NOMO-1 treated with dmso at 0.1 percent for 144 hours (cell line): ENCODE data around the gene JADE1.
A peak's percentile ranks its signal among the peaks of the same experiment; 100 is the strongest.

Experiments used
- DNase-seq: peaks from one replicate; lab custom pipeline; 2025; ENCODE audit not compliant: unreplicated experiment; lab: John Stamatoyannopoulos, UW

JADE1 gene

DNA sequence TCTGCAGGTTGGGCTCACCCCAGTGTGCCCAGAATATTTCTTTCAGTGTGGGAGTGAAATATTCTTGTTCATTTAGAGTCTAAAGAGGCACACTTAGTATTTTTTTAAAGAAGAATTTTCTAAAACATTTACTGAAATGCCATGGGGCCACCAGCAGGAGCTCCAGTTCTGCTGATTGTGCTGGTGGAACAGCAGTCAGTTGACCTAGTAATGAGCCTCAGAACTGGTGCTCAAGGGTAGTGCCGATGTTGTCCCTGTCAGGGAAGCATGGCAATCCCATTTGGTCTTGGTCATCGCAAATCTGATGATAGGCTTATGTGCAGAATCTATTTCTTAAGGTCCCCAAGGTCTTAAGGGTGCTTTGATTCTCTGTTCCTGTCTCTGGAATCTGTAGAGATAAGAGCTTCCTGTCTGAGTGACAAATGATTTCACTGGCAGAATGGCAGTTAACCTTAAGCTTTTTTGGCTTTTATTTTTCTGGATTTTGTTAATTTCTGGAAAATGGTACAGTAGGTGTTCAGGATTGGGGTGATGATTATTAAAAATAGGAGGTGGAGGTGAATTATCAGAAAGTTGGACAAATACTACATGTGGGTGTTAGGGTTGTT, 31.3 kb downstream of the JADE1 start:
- DNase-seq: no peak

DNA sequence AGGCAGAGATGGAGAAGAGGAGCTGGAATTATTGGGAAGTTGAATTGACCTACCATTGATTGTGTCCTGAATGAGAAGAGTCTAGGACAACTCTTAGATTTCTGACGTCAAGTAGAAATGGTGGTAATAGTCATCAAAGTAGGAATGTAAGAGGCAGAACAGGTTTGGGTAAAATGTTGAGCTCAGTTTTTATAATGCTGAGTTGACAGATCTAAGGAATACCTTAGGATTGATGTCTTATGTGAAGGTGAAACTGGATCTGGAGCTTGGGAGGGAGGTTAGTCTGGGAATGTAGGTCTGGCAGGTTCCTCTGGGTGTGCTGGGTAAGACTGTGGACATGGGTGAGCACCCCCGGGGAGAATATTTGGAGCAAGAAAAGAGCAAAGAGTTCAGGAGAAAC, 31.9 kb downstream of the JADE1 start:
- no peak for DNase-seq

DNA sequence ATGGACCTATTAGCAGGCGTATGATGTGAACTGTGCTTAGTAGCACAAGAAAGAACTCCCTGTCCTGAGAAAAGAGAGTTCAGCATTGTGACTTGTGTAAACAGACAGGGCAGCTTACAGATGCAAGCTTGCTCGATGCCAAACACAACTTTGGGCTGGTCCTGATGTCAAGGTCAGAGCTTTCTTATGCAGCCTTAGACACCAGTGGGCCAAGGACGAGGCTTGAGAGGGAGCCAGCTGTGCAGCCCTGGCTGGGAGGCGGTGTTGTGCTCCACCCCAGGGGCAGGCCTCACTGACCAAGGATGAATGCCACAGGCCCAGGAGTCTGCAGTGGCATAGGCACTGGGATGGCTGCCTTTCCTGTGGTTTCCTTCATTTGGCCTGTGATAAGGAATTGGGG, 35.4 kb downstream of the JADE1 start:
- no peak for DNase-seq

DNA sequence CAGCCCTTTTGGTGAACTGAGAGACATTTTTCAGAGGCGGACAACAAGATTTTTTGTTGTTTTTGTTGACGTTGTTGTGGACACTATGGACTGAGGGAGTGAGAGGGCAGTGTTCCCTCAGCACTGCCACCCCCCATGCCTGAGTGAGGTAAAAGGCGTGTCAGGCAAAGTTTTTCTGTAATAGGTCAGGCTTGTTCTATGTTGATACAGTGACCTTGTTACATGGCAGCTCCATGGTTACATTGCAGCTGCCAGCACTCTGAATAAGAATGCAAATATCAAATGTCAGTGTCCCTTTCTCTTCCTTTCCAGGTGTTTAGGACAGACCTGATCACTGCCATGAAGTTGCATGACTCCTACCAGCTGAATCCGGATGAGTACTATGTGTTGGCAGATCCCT, 36.6 kb downstream of the JADE1 start:
- DNase-seq: no peak

DNA sequence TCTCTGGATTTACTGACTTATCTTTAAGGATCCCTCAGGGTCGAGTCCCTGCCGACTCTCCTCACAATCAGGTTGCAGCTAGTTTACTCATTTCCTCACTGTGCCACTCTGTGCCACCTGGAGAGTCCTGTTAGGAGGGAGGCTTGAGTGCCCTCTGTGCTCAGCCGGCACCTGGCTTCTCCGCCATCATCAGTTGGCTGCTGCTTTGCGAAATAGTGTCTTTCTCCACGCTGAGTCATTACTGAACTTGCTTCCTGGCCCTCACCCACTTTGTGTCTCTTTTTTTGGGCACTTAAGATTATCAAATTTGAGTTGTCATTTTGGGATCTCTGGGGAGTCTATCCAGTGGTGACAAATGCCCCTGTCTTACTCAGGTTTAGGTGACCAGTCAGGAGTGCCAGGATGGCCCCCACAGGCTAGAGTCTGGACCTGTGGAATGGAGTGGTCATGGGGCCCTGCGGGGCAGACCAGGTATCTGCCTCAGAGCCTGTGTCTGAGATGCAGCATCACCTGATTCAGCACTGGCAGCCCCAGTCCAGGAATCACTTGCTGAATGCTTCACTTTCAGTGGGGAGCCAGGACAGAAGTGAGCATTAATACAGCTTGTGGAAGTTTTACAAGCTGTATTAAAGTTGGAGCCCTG, 37.7 kb downstream of the JADE1 start:
- peak; percentile 52 for DNase-seq

DNA sequence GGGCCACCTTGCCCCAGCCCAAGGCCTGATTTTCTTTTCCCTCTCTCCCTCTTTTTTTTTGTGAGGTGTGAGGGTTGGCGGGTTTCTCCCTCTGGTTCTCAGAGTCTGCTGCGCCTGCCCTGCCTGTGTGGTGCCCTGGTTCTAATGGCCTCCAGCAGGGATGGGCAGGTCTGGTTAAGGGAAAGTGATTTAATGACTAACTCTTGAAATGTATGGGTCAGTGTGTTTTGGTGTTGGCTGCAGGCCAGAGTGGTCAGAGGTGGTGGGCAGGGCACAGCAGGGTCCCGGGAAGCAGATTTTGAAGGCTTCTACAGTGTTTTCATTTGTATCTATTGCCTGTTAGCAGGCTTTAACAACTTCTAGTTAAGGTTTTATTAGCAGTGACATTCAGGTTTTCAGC, 39.0 kb downstream of the JADE1 start:
- no peak for DNase-seq

DNA sequence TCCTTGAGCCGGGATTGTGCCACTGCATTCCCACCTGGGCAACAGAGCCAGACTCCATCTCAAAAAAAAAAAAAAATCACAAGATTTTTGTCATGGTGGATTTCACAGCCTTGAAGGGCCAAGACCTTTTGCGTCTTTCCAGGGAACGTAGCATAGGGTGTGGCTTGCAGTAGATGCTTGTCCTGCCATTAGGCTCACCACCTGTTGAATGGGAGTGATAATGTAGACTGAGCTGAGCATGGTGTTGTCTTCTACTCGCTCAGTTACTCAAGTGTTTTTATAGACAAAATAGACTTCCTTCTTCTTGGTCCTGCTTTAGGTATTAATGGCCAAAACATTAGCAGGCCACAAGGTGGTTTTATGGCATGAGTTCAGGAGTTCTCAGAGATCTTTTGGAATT, 40.8 kb downstream of the JADE1 start:
- DNase-seq: no peak

DNA sequence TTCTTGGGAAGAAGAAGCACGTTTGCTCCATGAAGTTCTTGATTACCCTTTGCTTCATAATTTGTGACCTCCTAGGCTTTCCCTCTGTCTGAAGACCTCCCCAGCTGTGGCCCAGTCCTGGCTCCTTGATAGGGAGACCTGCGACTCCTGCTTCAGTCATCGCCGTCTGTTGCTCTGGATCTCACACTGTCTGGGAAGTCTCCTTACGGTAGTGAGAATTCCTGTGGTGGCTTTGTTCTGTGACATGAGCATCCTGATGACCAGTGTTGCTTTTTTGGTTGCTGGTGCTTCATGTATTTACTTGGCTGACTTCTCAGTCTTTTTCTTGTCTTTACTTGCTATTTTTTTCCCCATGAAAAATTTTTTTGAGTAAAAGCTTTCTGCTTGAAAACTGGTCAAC, 44.2 kb downstream of the JADE1 start:
- no peak for DNase-seq

DNA sequence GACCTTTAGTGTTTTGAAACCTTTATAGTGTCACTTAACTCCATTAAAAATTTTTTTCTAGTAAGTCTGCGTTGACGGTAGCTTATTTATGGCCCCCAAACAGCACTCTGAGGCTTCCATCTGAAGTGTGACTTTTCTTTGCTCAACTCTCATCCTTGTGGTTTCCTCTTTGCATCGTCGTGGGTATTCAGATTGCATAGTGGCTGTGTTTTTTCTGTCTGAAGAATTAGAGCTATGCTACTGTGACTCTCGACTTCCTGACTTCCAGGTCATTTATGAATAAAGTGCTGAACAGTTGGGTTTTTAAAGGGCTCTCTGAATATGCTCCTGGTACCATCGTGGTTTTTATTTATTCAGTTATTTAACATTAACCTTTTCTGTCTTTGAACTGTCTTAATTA, 44.9 kb downstream of the JADE1 start:
- peak; percentile 64 for DNase-seq

DNA sequence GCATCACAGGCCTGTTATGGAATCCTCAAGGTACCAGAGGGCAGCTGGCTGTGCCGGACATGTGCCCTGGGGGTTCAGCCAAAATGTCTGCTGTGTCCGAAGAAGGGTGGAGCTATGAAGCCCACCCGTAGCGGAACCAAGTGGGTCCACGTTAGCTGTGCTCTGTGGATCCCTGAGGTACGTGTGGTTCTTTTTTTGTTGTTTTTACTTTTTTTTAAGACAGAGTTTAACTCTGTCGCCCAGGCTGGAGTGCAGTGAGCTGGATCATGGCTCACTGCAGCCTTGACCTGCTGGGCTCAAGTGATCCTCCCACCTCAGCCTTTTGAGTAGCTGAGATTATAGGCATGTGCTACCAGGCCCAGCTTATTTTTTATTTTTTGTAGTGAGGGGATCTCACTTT, 46.1 kb downstream of the JADE1 start:
- DNase-seq: no peak

DNA sequence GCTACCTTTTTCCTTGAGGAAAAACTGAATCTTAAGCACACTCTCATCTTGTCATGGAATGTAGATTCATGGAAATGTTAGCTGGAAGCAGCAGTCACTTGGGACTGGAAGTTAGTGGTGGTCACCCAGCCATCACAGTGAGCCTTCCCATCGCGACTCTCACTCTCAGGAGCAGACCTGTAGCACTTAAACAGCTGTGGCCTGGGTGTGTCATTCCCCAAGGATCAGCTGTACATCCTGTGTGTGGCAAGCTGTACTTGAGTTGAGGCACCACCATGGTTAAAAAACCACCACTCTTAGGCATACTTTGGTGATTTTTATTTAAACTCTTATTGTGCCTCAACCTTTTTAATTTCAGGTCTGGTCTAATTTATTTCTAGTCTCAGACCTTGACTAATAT, 46.7 kb downstream of the JADE1 start:
- DNase-seq: no peak

DNA sequence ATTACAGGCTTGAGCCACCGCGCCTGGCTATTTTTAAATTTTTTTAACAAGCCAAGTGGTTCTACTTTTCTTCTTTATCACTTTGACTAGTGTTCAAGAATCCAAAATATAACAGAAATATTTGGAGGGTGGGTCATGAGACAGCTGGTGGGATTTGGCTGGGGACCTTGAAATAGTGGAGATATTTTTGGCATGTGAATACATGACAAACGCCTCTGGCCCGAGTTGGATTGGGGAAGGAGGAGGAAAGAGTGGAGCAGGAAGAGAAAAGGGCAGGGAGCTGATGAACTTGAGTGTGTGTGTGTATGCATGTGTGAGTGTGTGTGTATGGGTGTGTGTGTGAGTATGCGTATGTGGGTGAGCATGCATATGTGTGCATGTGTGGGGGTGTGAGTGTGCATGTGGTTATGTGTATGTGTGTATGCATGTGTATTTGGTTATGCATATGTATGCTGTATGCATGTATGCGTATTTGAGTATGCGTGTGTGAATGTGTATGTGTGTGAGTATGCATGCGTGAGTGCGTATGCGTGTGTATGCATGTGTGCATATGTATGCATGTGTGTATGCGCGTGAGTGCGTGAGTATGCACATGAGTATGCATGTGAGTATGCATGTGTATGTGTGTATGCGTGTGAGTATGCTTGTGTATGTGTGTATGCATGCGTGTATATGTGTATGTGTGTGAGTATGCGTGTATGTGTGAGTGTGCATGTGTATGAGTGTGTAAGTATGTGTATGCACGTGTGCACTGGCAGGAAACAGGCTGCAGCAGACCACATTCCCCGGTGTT, 49.6 kb downstream of the JADE1 start:
- no peak for DNase-seq

DNA sequence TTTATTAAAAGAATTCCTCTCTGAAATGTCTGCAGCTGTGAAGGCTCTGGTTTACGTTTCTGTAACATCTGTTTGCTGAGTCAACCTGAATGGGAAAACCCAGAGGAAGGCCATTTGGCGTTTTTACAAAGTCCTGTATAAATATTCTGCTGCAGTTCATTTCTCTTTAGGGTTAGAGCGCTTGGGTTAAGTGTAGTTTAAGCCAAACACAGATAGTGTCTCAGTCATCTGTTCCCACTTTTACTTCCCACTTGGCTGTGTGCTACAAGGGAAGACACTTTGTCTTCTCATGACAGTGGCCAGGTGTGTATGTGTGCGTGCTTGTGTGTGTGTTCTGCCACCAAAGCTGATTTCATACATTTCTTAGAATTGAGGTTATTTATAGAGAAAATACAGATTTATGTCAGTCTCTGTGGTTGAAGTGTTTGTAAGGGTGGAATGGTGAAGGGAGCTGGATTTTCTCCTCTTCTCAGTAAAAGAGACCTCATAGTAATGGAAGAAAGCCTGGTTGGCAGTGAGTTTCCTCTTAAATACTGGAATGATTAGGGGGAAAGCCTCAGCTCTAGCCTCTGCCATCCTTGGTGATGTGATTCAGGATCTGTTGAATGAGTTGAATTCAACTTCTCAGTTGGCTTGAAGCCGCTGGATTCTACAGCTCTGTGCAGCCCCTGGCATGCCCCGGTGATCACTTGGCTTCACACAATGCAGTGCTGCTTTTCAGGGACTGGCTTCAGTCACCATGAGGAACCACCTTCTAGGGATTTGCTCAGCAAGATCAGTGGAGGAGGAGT, 50.6 kb downstream of the JADE1 start:
- DNase-seq: no peak

DNA sequence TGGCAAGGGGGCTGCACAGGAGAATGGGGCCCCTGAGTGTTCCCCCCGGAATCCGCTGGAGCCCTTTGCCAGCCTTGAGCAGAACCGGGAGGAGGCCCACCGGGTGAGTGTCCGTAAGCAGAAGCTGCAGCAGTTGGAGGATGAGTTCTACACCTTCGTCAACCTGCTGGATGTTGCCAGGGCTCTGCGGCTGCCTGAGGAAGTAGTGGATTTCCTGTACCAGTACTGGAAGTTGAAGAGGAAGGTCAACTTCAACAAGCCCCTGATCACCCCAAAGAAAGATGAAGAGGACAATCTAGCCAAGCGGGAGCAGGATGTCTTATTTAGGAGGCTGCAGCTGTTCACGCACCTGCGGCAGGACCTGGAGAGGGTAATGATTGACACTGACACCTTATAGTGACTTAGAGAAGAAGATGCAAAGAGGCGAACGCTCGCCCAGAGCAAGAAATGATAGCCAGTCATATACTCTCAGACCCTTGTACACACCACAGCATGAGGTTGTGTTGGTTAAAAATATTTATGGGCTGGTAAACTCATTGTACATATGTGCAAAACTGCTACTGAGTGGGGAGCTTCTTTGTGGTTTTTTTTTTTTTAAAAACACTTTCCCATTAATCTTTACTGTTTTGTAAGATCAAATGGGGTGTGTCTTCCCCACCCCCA, 52.5 kb downstream of the JADE1 start:
- no peak for DNase-seq

DNA sequence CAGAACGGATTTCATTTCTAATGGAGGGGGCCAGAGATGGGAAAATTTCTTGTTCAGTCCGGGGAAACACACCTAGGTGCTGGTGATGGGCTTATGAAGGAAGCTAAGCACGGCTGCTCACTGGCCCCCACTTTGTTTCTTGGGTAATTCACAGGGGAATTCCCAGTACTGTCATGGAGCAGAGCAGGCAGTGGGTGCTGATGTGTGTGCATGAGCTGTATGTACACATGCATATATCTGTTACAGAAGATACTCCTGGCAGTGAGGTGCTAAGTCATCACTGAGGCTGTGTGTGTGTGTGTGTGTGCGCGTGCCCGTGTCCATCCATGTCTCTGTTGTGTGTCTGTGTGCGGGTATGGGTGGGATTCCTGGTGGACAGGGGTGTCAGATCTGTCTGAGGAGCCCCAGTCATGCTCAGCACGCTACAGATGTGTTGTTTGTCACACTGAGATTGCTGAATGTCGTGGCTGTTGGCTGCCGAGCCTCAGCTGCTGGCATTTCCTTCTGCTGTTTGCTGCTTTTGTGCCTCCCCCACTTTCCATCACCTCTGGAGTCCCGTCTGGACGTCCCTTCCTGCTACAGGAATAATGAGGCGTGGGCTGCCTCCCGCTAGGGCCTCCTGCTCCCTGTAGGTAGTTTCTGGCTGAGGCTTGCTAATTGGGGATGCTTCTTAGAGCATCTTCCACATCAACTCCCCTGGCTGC, 53.3 kb downstream of the JADE1 start:
- no peak for DNase-seq

DNA sequence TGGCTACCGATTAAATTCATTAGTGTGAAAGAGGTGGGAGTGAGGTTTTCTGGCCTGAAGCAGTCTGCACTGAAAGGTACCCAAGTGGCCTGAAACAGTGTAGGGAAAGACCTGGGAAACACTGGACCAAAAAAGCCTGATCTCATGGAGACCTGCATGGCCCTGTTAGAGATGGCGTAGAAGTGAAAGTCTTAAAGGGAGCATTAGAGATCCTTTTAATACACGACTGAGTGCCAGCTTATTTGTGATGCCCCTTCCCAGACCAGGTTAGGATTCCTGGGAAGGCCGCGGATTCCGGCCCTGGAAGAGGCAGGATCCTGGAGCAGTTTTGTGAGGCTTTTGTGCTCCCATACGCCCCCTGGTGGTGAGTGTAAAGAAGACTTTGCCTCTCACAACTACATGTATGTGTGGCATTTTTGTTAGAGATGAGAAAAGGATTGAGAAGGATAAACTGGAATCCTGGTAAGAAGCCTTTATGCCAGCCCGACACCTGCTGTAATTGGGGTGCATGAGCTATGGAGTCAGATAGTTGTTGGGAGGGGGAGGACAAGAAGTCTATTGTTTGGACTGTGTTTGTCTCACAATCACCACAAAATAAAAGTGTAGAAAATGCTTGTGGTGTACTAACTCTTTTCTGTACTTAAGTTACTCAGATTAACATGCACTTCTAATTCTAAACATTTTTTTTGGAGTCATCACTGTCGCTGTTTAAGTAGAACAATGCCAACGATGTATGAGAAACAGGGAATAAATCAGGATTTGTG, 54.0 kb downstream of the JADE1 start:
- no peak for DNase-seq

DNA sequence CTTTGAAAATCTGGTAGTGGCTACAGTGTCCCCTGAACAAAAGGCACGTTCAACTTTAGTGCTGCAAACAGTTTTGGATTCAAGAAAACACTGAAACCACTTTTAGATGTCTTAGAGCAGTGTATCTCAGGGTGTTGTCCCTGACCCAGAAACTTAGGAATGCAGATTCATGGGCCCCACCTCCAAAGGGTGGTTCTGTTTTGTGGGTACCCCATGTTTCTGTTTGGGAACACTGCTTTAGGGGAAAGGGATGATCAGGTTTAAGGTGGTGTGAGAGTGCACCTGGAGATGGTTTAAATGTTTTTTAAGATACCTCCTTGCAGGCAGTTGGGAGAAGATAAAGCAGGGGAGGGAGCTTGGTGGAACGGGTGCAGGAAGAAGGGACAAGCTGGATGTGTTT, 55.6 kb downstream of the JADE1 start:
- no peak for DNase-seq

DNA sequence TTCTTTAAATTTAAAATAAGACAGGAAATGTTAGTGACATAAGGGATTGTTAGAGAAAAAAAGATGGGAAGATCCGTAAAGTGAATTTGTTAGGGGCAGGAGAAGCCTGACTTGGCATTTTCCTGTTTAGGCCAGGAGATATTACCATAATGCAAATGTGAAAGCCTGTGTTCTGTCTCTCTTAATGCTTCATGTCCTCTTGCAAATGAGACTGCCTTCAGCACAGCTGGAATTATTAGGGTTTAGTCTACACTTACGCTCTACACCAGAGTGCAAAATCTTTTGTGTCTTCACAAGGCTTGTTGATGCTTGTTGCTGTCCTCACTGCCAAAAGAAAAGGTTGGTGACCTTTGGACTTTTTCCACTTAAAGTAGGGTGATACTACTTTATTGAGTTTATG, 56.8 kb downstream of the JADE1 start:
- no peak for DNase-seq

DNA sequence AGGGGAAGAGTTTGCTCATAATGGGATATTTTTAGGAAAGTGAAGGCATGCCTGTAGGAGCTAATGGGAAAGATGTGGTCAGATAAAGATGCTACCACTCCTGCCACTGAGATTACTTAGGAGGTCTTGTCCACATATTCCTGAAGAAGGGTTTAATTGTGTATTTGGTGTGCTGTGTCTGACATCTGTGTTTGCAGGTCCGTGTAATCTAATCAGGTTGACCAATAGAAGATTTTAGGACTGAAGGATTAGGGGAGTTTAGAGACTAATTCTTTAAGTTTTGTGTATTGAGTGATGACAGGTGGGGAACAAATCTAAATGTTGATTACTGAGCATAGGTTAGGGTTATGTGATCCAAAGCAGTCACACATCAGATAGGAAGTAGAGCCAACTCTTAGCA, 57.2 kb downstream of the JADE1 start:
- no peak for DNase-seq

DNA sequence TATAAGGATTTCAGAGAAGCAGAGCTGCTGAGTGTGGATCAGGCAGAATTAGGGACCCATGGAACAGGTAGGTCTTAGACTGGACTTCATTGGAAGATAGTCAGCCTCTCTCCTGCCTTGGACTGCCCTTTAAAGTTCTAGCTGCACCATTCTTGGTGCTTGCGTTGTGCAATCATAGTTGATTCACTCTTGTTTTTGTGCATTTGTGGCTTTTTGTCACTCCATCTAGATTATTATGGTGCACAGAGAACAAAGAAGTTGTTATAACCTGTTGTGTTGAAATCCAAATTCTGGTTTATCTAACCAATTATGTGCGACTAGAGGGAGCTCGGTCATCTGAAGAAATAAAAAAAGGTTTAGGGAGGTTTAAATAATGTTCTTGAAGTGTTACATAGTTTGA, 59.3 kb downstream of the JADE1 start:
- peak; percentile 27 for DNase-seq
